T-helper 22 cell (primary cell): ENCODE data around the gene GALNT7.
A peak's percentile ranks its signal among the peaks of the same experiment; 100 is the strongest.

Experiments used
- DNase-seq: peaks from one replicate; pipeline ENCODE4 v3.0.0-alpha.2; 2020; ENCODE audit warnings: low read depth

Gene GALNT7

GRCh38 chr4:173267711-173268110, 99.1 kb downstream of the GALNT7 start:
- DNase-seq: no peak

GRCh38 chr4:173269280-173269679, 100.7 kb downstream of the GALNT7 start:
- no peak for DNase-seq

- no peak for DNase-seq
Observed at GRCh38 chr4:173270312-173271027, 101.9 kb downstream of the GALNT7 start.

GRCh38 chr4:173272314-173272713, 103.7 kb downstream of the GALNT7 start:
- no peak for DNase-seq

GRCh38 chr4:173272996-173273395, 104.4 kb downstream of the GALNT7 start:
- no peak for DNase-seq

- DNase-seq: no peak
Observed at GRCh38 chr4:173273941-173274340, 105.3 kb downstream of the GALNT7 start.

- DNase-seq: no peak
Observed at GRCh38 chr4:173274744-173275143, 106.1 kb downstream of the GALNT7 start.

GRCh38 chr4:173275150-173275549, 106.5 kb downstream of the GALNT7 start:
- DNase-seq: no peak

GRCh38 chr4:173277340-173277739, 108.7 kb downstream of the GALNT7 start:
- DNase-seq: no peak

GRCh38 chr4:173280998-173281397, 112.4 kb downstream of the GALNT7 start:
- DNase-seq: no peak

GRCh38 chr4:173281406-173282255, 113.0 kb downstream of the GALNT7 start:
- no peak for DNase-seq

- no peak for DNase-seq
Observed at GRCh38 chr4:173282256-173282562, 113.6 kb downstream of the GALNT7 start.

GRCh38 chr4:173282626-173283025, 114.0 kb downstream of the GALNT7 start:
- no peak for DNase-seq

- no peak for DNase-seq
Observed at GRCh38 chr4:173284463-173284862, 115.9 kb downstream of the GALNT7 start.

GRCh38 chr4:173287486-173287885, 118.9 kb downstream of the GALNT7 start:
- no peak for DNase-seq

- peak; percentile 25 for DNase-seq
Observed at GRCh38 chr4:173288296-173288695, 119.7 kb downstream of the GALNT7 start.

GRCh38 chr4:173288698-173289352, 120.2 kb downstream of the GALNT7 start:
- no peak for DNase-seq

- DNase-seq: no peak
Observed at GRCh38 chr4:173289353-173289727, 120.7 kb downstream of the GALNT7 start.

- no peak for DNase-seq
Observed at GRCh38 chr4:173291899-173292298, 123.3 kb downstream of the GALNT7 start.

- DNase-seq: no peak
Observed at GRCh38 chr4:173293663-173294062, 125.1 kb downstream of the GALNT7 start.

GRCh38 chr4:173294444-173294843, 125.8 kb downstream of the GALNT7 start:
- DNase-seq: no peak

- no peak for DNase-seq
Observed at GRCh38 chr4:173301518-173302201, 133.0 kb downstream of the GALNT7 start.
